Ovary (tissue), 3 donors: ENCODE measurements around the gene NEURL1B.

Experiments used
- CTCF ChIP-seq, 3 donors: fragments of 450-650 bp in 2 of 3; fragments of 200-600 bp in 1 of 3; IDR thresholded peaks; one replicate each; pipeline versions ENCODE4 v1.5.1 to v1.8.0; 2016 to 2022; ENCODE audit warnings: antibody characterized with exemption in 3 of 3, mild to moderate bottlenecking in 1 of 3
- EP300 ChIP-seq: sonication (generic); formaldehyde crosslinking; IDR thresholded peaks from one replicate; pipeline ENCODE4 v1.6.1; 2017; ENCODE audit warnings: antibody characterized with exemption
- POLR2A ChIP-seq: fragments of 450-650 bp; IDR thresholded peaks from one replicate; pipeline ENCODE4 v1.6.1; 2017; ENCODE audit warnings: antibody characterized with exemption, mild to moderate bottlenecking, moderate library complexity
- donor health status: DM: no; HTN: no; CAD: no.

- peak in 1 of 3 donors; percentile 40 for TF ChIP-seq CTCF (IDR thresholded peaks at IDR 0.05)
- TF ChIP-seq POLR2A = no peak
- TF ChIP-seq EP300 = no peak
Observed at GRCh38 chr5:172641359-172642050, 442 bp downstream of the NEURL1B start.
